ENCODE measurements around the gene AFP. TPM values are rescaled to one million over a fixed set of nuclear protein-coding genes. Genes with fewer than 3 reads are reported as not detected.

AFP gene
- total RNA-seq, 2 experiments from 2014 or later: not detected

- Mint-ChIP-seq H3K4me1 (ENCODE audit: low read depth) (no peaks in the 10 kb centered on the region), H3K4me3 (no peak overlapping the region), H3K9me3 (ENCODE audit: insufficient read depth) (no peaks in the 10 kb centered on the region), H3K27me3 (ENCODE audit: low read depth) (peaks cover 10% of the 10 kb centered on the region), H3K27ac (no peak overlapping the region), H3K36me3 (ENCODE audit: low read depth) (no peaks in the 10 kb centered on the region)
- no peak for ATAC-seq
- CTCF ChIA-PET: interaction anchor here (1.4 kb wide), 1 partner anchor 119 kb away, joined by 3 read pairs; no protein-coding TSS in a partner anchor
- POLR2A ChIA-PET: no interaction called here
- DNase-seq: no peak
Measured at GRCh38 chr4:73432169-73433000, 3.6 kb upstream of the AFP start.

- H3K27me3 Mint-ChIP-seq (ENCODE audit: low read depth): peaks cover 10% of the 10 kb centered on the region
- no peaks in the 10 kb centered on the region for H3K9me3 Mint-ChIP-seq (ENCODE audit: insufficient read depth)
- H3K27ac Mint-ChIP-seq: no peak overlapping the region
- no peaks in the 10 kb centered on the region for H3K4me1 Mint-ChIP-seq (ENCODE audit: low read depth)
- ChIA-PET CTCF (no interaction called here), POLR2A (no interaction called here)
- DNase-seq (no peak), ATAC-seq (no peak)
- no peak overlapping the region for H3K4me3 Mint-ChIP-seq
- H3K36me3 Mint-ChIP-seq (ENCODE audit: low read depth): no peaks in the 10 kb centered on the region
Measured at GRCh38 chr4:73433140-73433539, 2.9 kb upstream of the AFP start.

- ChIA-PET CTCF (interaction anchor here (1.5 kb wide), 1 partner anchor 12 kb away, joined by 3 read pairs; no protein-coding TSS in a partner anchor), POLR2A (no interaction called here)
- H3K4me3 Mint-ChIP-seq: no peak overlapping the region
- no peaks in the 10 kb centered on the region for H3K36me3 Mint-ChIP-seq (ENCODE audit: low read depth)
- ATAC-seq (no peak), DNase-seq (no peak)
- peaks cover 8% of the 10 kb centered on the region for H3K27me3 Mint-ChIP-seq (ENCODE audit: low read depth)
- H3K9me3 Mint-ChIP-seq (ENCODE audit: insufficient read depth): no peaks in the 10 kb centered on the region
- H3K4me1 Mint-ChIP-seq (ENCODE audit: low read depth): no peaks in the 10 kb centered on the region
- no peak overlapping the region for H3K27ac Mint-ChIP-seq
Measured at GRCh38 chr4:73434311-73434710, 1.7 kb upstream of the AFP start.

GRCh38 chr4:73436674-73437557, 895 bp downstream of the AFP start:
- Mint-ChIP-seq H3K4me1 (ENCODE audit: low read depth) (no peaks in the 10 kb centered on the region), H3K27ac (no peak overlapping the region), H3K9me3 (ENCODE audit: insufficient read depth) (no peaks in the 10 kb centered on the region), H3K36me3 (ENCODE audit: low read depth) (no peaks in the 10 kb centered on the region), H3K27me3 (ENCODE audit: low read depth) (peaks cover 4% of the 10 kb centered on the region), H3K4me3 (no peak overlapping the region)
- POLR2A ChIA-PET: no interaction called here
- no peak for ATAC-seq
- CTCF ChIA-PET: interaction anchor here (2.3 kb wide), 1 partner anchor 10 kb away, joined by 9 read pairs; no protein-coding TSS in a partner anchor
- DNase-seq: no peak

GRCh38 chr4:73437558-73437956, 1.5 kb downstream of the AFP start:
- ChIA-PET CTCF (interaction anchor here (2.3 kb wide), 1 partner anchor 9 kb away, joined by 9 read pairs; no protein-coding TSS in a partner anchor), POLR2A (no interaction called here)
- no peak overlapping the region for H3K4me3 Mint-ChIP-seq
- H3K4me1 Mint-ChIP-seq (ENCODE audit: low read depth): no peaks in the 10 kb centered on the region
- no peak overlapping the region for H3K27ac Mint-ChIP-seq
- DNase-seq: no peak
- H3K36me3 Mint-ChIP-seq (ENCODE audit: low read depth): no peaks in the 10 kb centered on the region
- ATAC-seq: no peak
- H3K9me3 Mint-ChIP-seq (ENCODE audit: insufficient read depth): no peaks in the 10 kb centered on the region
- peaks cover 2% of the 10 kb centered on the region for H3K27me3 Mint-ChIP-seq (ENCODE audit: low read depth)

- CTCF ChIA-PET: interaction anchor here (2.3 kb wide), 1 partner anchor 9 kb away, joined by 9 read pairs; no protein-coding TSS in a partner anchor
- no peak overlapping the region for H3K4me3 Mint-ChIP-seq
Measured at GRCh38 chr4:73438048-73438447, 2.0 kb downstream of the AFP start.

GRCh38 chr4:73438582-73439215, 2.7 kb downstream of the AFP start:
- no peaks in the 10 kb centered on the region for H3K36me3 Mint-ChIP-seq (ENCODE audit: low read depth)
- H3K27ac Mint-ChIP-seq: no peak overlapping the region
- ATAC-seq (no peak), DNase-seq (no peak)
- H3K4me1 Mint-ChIP-seq (ENCODE audit: low read depth): no peaks in the 10 kb centered on the region
- H3K9me3 Mint-ChIP-seq (ENCODE audit: insufficient read depth): no peaks in the 10 kb centered on the region
- H3K4me3 Mint-ChIP-seq: no peak overlapping the region
- ChIA-PET POLR2A (no interaction called here), CTCF (interaction anchor here (2.3 kb wide), 1 partner anchor 8 kb away, joined by 9 read pairs; no protein-coding TSS in a partner anchor)
- peaks cover 2% of the 10 kb centered on the region for H3K27me3 Mint-ChIP-seq (ENCODE audit: low read depth)

More at GRCh38 chr4:73438048-73438447, 2.0 kb downstream of the AFP start:
- POLR2A ChIA-PET: no interaction called here
- Mint-ChIP-seq H3K36me3 (ENCODE audit: low read depth) (no peaks in the 10 kb centered on the region), H3K27me3 (ENCODE audit: low read depth) (peaks cover 2% of the 10 kb centered on the region), H3K27ac (no peak overlapping the region), H3K9me3 (ENCODE audit: insufficient read depth) (no peaks in the 10 kb centered on the region), H3K4me1 (ENCODE audit: low read depth) (no peaks in the 10 kb centered on the region)
- ATAC-seq: no peak
- DNase-seq: no peak

GRCh38 chr4:73439445-73439844, 3.4 kb downstream of the AFP start:
- CTCF ChIA-PET: no interaction called here
- Mint-ChIP-seq H3K9me3 (ENCODE audit: insufficient read depth) (no peaks in the 10 kb centered on the region), H3K27me3 (ENCODE audit: low read depth) (peaks cover 2% of the 10 kb centered on the region), H3K4me3 (no peak overlapping the region), H3K4me1 (ENCODE audit: low read depth) (no peaks in the 10 kb centered on the region), H3K27ac (no peak overlapping the region), H3K36me3 (ENCODE audit: low read depth) (no peaks in the 10 kb centered on the region)
- DNase-seq: no peak
- no peak for ATAC-seq
- POLR2A ChIA-PET: no interaction called here

- CTCF ChIA-PET: no interaction called here
- Mint-ChIP-seq H3K36me3 (ENCODE audit: low read depth) (no peaks in the 10 kb centered on the region), H3K27me3 (ENCODE audit: low read depth) (peaks cover 2% of the 10 kb centered on the region), H3K9me3 (ENCODE audit: insufficient read depth) (no peaks in the 10 kb centered on the region), H3K27ac (no peak overlapping the region), H3K4me3 (no peak overlapping the region), H3K4me1 (ENCODE audit: low read depth) (no peaks in the 10 kb centered on the region)
- ATAC-seq (no peak), DNase-seq (no peak)
- POLR2A ChIA-PET: no interaction called here
Measured at GRCh38 chr4:73439991-73440390, 4.0 kb downstream of the AFP start.

GRCh38 chr4:73440653-73441052, 4.6 kb downstream of the AFP start:
- Mint-ChIP-seq H3K36me3 (ENCODE audit: low read depth) (no peaks in the 10 kb centered on the region), H3K27ac (no peak overlapping the region), H3K4me3 (no peak overlapping the region), H3K9me3 (ENCODE audit: insufficient read depth) (no peaks in the 10 kb centered on the region), H3K27me3 (ENCODE audit: low read depth) (peaks cover 2% of the 10 kb centered on the region), H3K4me1 (ENCODE audit: low read depth) (no peaks in the 10 kb centered on the region)
- POLR2A ChIA-PET: no interaction called here
- ATAC-seq: no peak
- DNase-seq: no peak
- CTCF ChIA-PET: no interaction called here

GRCh38 chr4:73442275-73442674, 6.3 kb downstream of the AFP start:
- H3K27ac Mint-ChIP-seq: no peak overlapping the region
- H3K9me3 Mint-ChIP-seq (ENCODE audit: insufficient read depth): no peaks in the 10 kb centered on the region
- no peaks in the 10 kb centered on the region for H3K4me1 Mint-ChIP-seq (ENCODE audit: low read depth)

GRCh38 chr4:73443224-73443623, 7.2 kb downstream of the AFP start:
- Mint-ChIP-seq H3K27me3 (ENCODE audit: low read depth) (peaks cover 3% of the 10 kb centered on the region), H3K4me3 (no peak overlapping the region), H3K27ac (no peak overlapping the region), H3K9me3 (ENCODE audit: insufficient read depth) (no peaks in the 10 kb centered on the region), H3K4me1 (ENCODE audit: low read depth) (no peaks in the 10 kb centered on the region), H3K36me3 (ENCODE audit: low read depth) (no peaks in the 10 kb centered on the region)
- ATAC-seq (no peak), DNase-seq (no peak)
- CTCF ChIA-PET: no interaction called here
- POLR2A ChIA-PET: no interaction called here

More at GRCh38 chr4:73442275-73442674, 6.3 kb downstream of the AFP start:
- POLR2A ChIA-PET: no interaction called here
- H3K36me3 Mint-ChIP-seq (ENCODE audit: low read depth): no peaks in the 10 kb centered on the region
- DNase-seq (no peak), ATAC-seq (no peak)
- H3K27me3 Mint-ChIP-seq (ENCODE audit: low read depth): peaks cover under 1% of the 10 kb centered on the region
- no peak overlapping the region for H3K4me3 Mint-ChIP-seq
- CTCF ChIA-PET: no interaction called here
